Astrocyte of the cerebellum (primary cell): Measurements from ENCODE around the gene ZFP91.

ENCODE experiments used
- DNase-seq: peaks from one replicate; pipeline ENCODE4 v3.0.0-alpha.2; 2011; ENCODE audit warnings: low read depth
- H3K4me3 ChIP-seq: 2 replicates; pipeline ENCODE4 v1.5.1; 2011; ENCODE audit warnings: mild to moderate bottlenecking, low read depth, low read length, moderate library complexity
- CTCF ChIP-seq: IDR thresholded peaks from 2 replicates; pipeline ENCODE4 v1.5.1; 2012; ENCODE audit warnings: low read length, low read depth, moderate library complexity, mild to moderate bottlenecking; ENCODE audit errors: missing control alignments
- in situ Hi-C: cut with HindIII; loops from 2 replicates; pipeline ENCODE4 v1.10.0; 2017; ENCODE audit warnings: low sequenced_read_pairs

ZFP91 gene

DNA sequence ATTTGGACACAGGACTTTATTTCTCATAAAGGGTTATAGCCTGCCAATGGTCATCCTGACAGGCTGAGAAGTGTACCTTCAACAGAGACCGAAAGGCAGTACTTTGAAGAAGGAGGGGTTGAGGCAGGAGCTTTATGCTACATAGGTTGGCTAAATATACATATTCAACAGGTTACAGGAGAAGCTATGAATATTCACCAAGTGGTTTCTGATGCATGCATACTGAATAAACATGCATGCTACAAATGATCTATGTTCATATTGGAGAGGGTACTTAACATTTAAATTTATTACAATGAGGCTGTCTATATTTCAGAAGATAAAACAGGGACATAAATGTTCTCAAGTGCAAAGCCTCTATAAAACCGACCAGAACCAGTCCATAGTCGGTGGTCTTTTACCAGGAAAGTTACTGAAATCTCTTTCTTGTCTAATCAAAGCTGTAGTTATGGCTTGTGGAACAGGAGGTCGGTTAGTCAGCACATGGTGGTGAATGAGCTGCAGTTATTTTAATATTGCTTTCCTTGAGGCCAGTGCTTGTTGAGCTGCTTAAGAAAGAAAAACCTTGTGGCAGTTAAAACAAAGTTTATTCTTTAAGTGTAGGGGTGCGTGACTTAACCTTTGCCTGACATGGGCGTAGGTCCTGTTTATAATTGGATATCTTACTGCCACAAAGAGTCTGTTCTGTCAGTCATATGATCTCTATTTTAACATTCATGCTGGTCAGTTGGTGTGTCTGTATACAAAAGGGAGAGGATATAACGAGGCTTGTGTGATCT, 63.1 kb downstream of the ZFP91 start:
- no peak for DNase-seq
- no peak for TF ChIP-seq CTCF
- H3K4me3 ChIP-seq = no peak overlapping the region
- in situ Hi-C loops = no loop called here

- H3K4me3 ChIP-seq = no peak overlapping the region
- in situ Hi-C loops = no loop called here
- DNase-seq = no peak
- no peak for TF ChIP-seq CTCF
Measured at GRCh38 chr11:58645854-58646253, 67.0 kb downstream of the ZFP91 start.

GRCh38 chr11:58647141-58647699, 68.4 kb downstream of the ZFP91 start:
- no peak for TF ChIP-seq CTCF
- DNase-seq = no peak
- no peak overlapping the region for H3K4me3 ChIP-seq
- in situ Hi-C loops = no loop called here

- DNase-seq = no peak
- no peak overlapping the region for H3K4me3 ChIP-seq
- TF ChIP-seq CTCF = no peak
- in situ Hi-C loops = no loop called here
Measured at GRCh38 chr11:58647866-58648265, 69.0 kb downstream of the ZFP91 start.

- DNase-seq = no peak
- no peak overlapping the region for H3K4me3 ChIP-seq
- in situ Hi-C loops = no loop called here
- no peak for TF ChIP-seq CTCF
Measured at GRCh38 chr11:58649623-58650022, 70.8 kb downstream of the ZFP91 start.

GRCh38 chr11:58650496-58650895, 71.6 kb downstream of the ZFP91 start:
- no peak overlapping the region for H3K4me3 ChIP-seq
- in situ Hi-C loops = no loop called here
- TF ChIP-seq CTCF = no peak
- DNase-seq = no peak
